K562 (cell line): Measurements from ENCODE around the gene DOK7.

ENCODE experiments used
- EP300 ChIP-seq: IDR thresholded peaks from 2 replicates; pipeline ENCODE4 v1.6.1; 2012; ENCODE audit warnings: low read length, improper control_type of control experiment
- LARP7 ChIP-seq: fragments of 450-650 bp; IDR thresholded peaks from 2 replicates; pipeline ENCODE4 v1.6.1; 2016
- POLR2G ChIP-seq: fragments of 200-400 bp; formaldehyde crosslinking; IDR thresholded peaks from 2 replicates; pipeline ENCODE4 v1.6.1; 2017; ENCODE audit warnings: low read depth, mild to moderate bottlenecking, antibody characterized with exemption, low read length, moderate library complexity
- RAD21 ChIP-seq, 2 experiments: fragments of 250-450 bp in 1 of 2; fragments of 450-650 bp in 1 of 2; sonication (Bioruptor Pico) in 1 of 2; formaldehyde crosslinking in 1 of 2; IDR thresholded peaks in 1 of 2; conservative IDR thresholded peaks in 1 of 2; 2 replicates each; pipeline versions ENCODE4 v1.4.0 to v1.8.0; 2020 to 2022; ENCODE audit warnings: mild to moderate bottlenecking in 2 of 2, moderate library complexity in 1 of 2
- SAFB2 ChIP-seq: fragments of 200-400 bp; formaldehyde crosslinking; IDR thresholded peaks from 2 replicates; pipeline ENCODE4 v1.6.1; 2018; ENCODE audit warnings: borderline replicate concordance, low read length, low read depth, moderate library complexity; ENCODE audit not compliant: severe bottlenecking
- ZNF561 ChIP-seq: fragments of 450-650 bp; formaldehyde crosslinking; conservative IDR thresholded peaks from 2 replicates; pipeline ENCODE4 v1.4.0; 2020; ENCODE audit warnings: mild to moderate bottlenecking, moderate library complexity
- TF ChIP-seq, protein P1 (sequence below): sonication (generic); formaldehyde crosslinking; IDR thresholded peaks from 2 replicates; pipeline ENCODE4 v1.8.0; 2023; ENCODE audit warnings: mild to moderate bottlenecking, missing genetic modification reagents
- TF ChIP-seq, protein P2 (sequence below): sonication (generic); formaldehyde crosslinking; IDR thresholded peaks from 2 replicates; pipeline ENCODE4 v1.8.1; 2022; ENCODE audit warnings: missing genetic modification reagents

DNA sequence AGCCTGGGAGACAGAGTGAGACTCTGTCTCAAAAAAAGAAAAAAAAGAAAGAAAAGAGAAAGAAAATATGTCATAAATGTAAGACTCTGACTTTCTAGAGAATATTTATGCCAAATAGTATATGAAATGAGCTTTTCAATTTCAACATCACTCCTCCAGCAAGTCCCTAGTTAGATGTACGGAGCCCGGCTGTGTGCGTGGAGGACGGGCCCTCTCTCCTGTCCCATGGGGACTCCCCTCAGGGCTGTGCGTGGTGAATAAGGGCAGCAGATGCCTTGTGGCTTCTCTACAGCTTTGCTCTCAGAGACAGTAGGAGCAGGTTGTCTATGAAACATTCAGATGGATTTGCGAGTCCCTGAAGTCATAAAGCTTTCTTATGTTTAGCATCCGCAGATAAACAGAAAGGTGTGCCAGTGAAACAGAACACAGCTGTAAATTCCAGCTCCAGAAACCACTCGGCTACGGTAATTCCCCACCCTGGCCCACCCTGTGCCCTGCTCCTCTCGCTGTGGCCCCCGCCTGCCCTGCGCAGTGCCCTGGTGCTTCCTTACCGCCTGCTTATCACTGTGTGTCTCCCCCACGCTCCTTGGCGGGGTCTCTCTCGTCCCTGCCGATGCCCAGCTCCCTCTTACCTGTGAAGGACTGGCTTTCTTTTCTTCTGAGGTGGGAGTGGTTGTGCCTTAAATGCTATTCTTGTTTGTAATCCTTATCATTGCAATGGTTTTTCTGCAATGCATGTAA lies 35.2 kb upstream of the DOK7 start:
- TF ChIP-seq SAFB2 (no peak), POLR2G (no peak), RAD21 (CRISPR knock-in tag; conservative IDR thresholded peaks at IDR 0.05 in 1 of 2, IDR thresholded peaks at IDR 0.05 in 1 of 2) (no peak), EP300 (no peak), ZNF561 (CRISPR knock-in tag) (no peak), LARP7 (no peak)
- TF ChIP-seq, protein P1, sequence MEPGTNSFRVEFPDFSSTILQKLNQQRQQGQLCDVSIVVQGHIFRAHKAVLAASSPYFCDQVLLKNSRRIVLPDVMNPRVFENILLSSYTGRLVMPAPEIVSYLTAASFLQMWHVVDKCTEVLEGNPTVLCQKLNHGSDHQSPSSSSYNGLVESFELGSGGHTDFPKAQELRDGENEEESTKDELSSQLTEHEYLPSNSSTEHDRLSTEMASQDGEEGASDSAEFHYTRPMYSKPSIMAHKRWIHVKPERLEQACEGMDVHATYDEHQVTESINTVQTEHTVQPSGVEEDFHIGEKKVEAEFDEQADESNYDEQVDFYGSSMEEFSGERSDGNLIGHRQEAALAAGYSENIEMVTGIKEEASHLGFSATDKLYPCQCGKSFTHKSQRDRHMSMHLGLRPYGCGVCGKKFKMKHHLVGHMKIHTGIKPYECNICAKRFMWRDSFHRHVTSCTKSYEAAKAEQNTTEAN, result no peak
- TF ChIP-seq, protein P2, sequence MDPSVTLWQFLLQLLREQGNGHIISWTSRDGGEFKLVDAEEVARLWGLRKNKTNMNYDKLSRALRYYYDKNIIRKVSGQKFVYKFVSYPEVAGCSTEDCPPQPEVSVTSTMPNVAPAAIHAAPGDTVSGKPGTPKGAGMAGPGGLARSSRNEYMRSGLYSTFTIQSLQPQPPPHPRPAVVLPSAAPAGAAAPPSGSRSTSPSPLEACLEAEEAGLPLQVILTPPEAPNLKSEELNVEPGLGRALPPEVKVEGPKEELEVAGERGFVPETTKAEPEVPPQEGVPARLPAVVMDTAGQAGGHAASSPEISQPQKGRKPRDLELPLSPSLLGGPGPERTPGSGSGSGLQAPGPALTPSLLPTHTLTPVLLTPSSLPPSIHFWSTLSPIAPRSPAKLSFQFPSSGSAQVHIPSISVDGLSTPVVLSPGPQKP (CRISPR knock-in tag), result no peak
